NCI-H82 treated with DMSO at 0.1 percent for 48 hours (cell line): Measurements from ENCODE around the gene ACP7.
"Not testable (repeated sequence)": the region's sequence is repeated elsewhere in the genome, so short reads cannot be mapped to it uniquely, and the experiment has no call there.

Experiments
- DNase-seq: peaks from one replicate; lab custom pipeline; 2025; ENCODE audit not compliant: unreplicated experiment; lab: John Stamatoyannopoulos, UW

Gene ACP7

GRCh38 chr19:39083983-39084731 is at the start of gene ACP7:
Gene ACP7, plus strand, starts transcription at chr19:39084368. Its CDS starts 902 bp downstream, at chr19:39085270.
- DNase-seq, result no peak

GRCh38 chr19:39036581-39036980 is 47.6 kb upstream of the ACP7 start:
- no peak for DNase-seq

GRCh38 chr19:39037194-39037593 is 47.0 kb upstream of the ACP7 start:
- no peak for DNase-seq

GRCh38 chr19:39038098-39038497 is 46.1 kb upstream of the ACP7 start:
- DNase-seq, result peak; percentile 94

- DNase-seq, result no peak
Measured at GRCh38 chr19:39045506-39045905, 38.7 kb upstream of the ACP7 start.

GRCh38 chr19:39046037-39046821 is 37.9 kb upstream of the ACP7 start:
- peak; percentile 41 for DNase-seq

- no peak for DNase-seq
Measured at GRCh38 chr19:39047073-39047472, 37.1 kb upstream of the ACP7 start.

GRCh38 chr19:39052243-39052746 is 31.9 kb upstream of the ACP7 start:
- DNase-seq, result peak; percentile 20

GRCh38 chr19:39052846-39053245 is 31.3 kb upstream of the ACP7 start:
- DNase-seq, result no peak

GRCh38 chr19:39053276-39054090 is 30.7 kb upstream of the ACP7 start:
- DNase-seq, result no peak

GRCh38 chr19:39054091-39054470 is 30.1 kb upstream of the ACP7 start:
- DNase-seq, result no peak

- DNase-seq, result no peak
Measured at GRCh38 chr19:39057615-39058014, 26.6 kb upstream of the ACP7 start.

GRCh38 chr19:39059302-39059701 is 24.9 kb upstream of the ACP7 start:
- no peak for DNase-seq

- DNase-seq, result no peak
Measured at GRCh38 chr19:39060171-39060570, 24.0 kb upstream of the ACP7 start.

- no peak for DNase-seq
Measured at GRCh38 chr19:39064405-39064804, 19.8 kb upstream of the ACP7 start.

GRCh38 chr19:39065928-39066327 is 18.2 kb upstream of the ACP7 start:
- DNase-seq, result no peak

GRCh38 chr19:39067104-39067503 is 17.1 kb upstream of the ACP7 start:
- DNase-seq, result no peak

GRCh38 chr19:39068259-39068658 is 15.9 kb upstream of the ACP7 start:
- DNase-seq, result not testable (repeated sequence)

GRCh38 chr19:39070888-39071287 is 13.3 kb upstream of the ACP7 start:
- no peak for DNase-seq

GRCh38 chr19:39074205-39074692 is 9.9 kb upstream of the ACP7 start:
- no peak for DNase-seq

GRCh38 chr19:39074942-39075341 is 9.2 kb upstream of the ACP7 start:
- no peak for DNase-seq
